Neuronal stem cell (in vitro differentiated cells): ENCODE data around the gene DHX58.

ENCODE experiments used
- DNase-seq: peaks from one replicate; pipeline ENCODE4 v3.0.0-alpha.2; 2013; ENCODE audit warnings: low spot score
- H2AFZ ChIP-seq: one replicate; pipeline ENCODE4 v1.6.1; 2013; ENCODE audit warnings: mild to moderate bottlenecking, low read length, inconsistent platforms
- H2AK5ac ChIP-seq: 2 replicates; pipeline ENCODE4 v1.6.1; 2013; ENCODE audit warnings: low read depth, mild to moderate bottlenecking, inconsistent platforms, low read length, moderate library complexity, mixed read lengths
- H2BK120ac ChIP-seq: 2 replicates; pipeline ENCODE4 v1.6.1; 2013; ENCODE audit warnings: low read depth, mild to moderate bottlenecking, inconsistent platforms, low read length, moderate library complexity, mixed read lengths
- H2BK12ac ChIP-seq: one replicate; pipeline ENCODE4 v1.6.1; 2013; ENCODE audit warnings: low read length, inconsistent platforms
- H2BK15ac ChIP-seq: 2 replicates; pipeline ENCODE4 v1.6.1; 2013; ENCODE audit warnings: mild to moderate bottlenecking, low read length, inconsistent platforms, mixed read lengths
- H2BK5ac ChIP-seq: one replicate; pipeline ENCODE4 v1.6.1; 2013; ENCODE audit warnings: inconsistent platforms, mild to moderate bottlenecking, low read length, moderate library complexity
- H3K14ac ChIP-seq: one replicate; pipeline ENCODE4 v1.6.1; 2013; ENCODE audit warnings: low read length, inconsistent platforms
- H3K18ac ChIP-seq: 2 replicates; pipeline ENCODE4 v1.6.1; 2013; ENCODE audit warnings: low read length, inconsistent platforms
- H3K23ac ChIP-seq: 2 replicates; pipeline ENCODE4 v1.6.1; 2013; ENCODE audit warnings: low read depth, mild to moderate bottlenecking, mixed read lengths, low read length, inconsistent platforms; ENCODE audit not compliant: poor library complexity
- H3K27ac ChIP-seq: replicated peaks from 3 replicates; pipeline ENCODE4 v1.5.1; 2013; ENCODE audit warnings: low read length, inconsistent platforms
- H3K27me3 ChIP-seq, 3 experiments: 2 replicates each; pipeline ENCODE4 v1.6.1; 2013; ENCODE audit warnings: low read length in 3 of 3, mild to moderate bottlenecking in 2 of 3, inconsistent platforms in 1 of 3, low read depth in 1 of 3, mixed read lengths in 1 of 3, moderate library complexity in 1 of 3; ENCODE audit not compliant: control insufficient read depth in 3 of 3, insufficient read depth in 3 of 3
- H3K36me3 ChIP-seq, 2 donors: replicated peaks in 1 of 2; 2 replicates each; pipeline ENCODE4 v1.6.1; 2013; ENCODE audit warnings: low read length in 2 of 2; ENCODE audit not compliant: control insufficient read depth in 2 of 2, insufficient read depth in 2 of 2
- H3K4ac ChIP-seq: 2 replicates; pipeline ENCODE4 v1.6.1; 2013; ENCODE audit warnings: inconsistent platforms, mild to moderate bottlenecking, low read length, moderate library complexity
- H3K4me1 ChIP-seq, 2 donors: 1 replicate in 1 of 2; 2 replicates in 1 of 2; pipeline ENCODE4 v1.6.1; 2013; ENCODE audit warnings: low read length in 2 of 2, low read depth in 1 of 2; ENCODE audit not compliant: control insufficient read depth in 2 of 2, insufficient read depth in 1 of 2
- H3K4me2 ChIP-seq: one replicate; pipeline ENCODE4 v1.6.1; 2013; ENCODE audit warnings: mild to moderate bottlenecking, low read length, inconsistent platforms; ENCODE audit not compliant: insufficient read depth, poor library complexity, severe bottlenecking
- H3K4me3 ChIP-seq, 2 donors: 2 replicates each; pipeline ENCODE4 v1.5.1; 2013; ENCODE audit warnings: low read length in 2 of 2, mild to moderate bottlenecking in 2 of 2, inconsistent platforms in 1 of 2, moderate library complexity in 1 of 2
- H3K79me1 ChIP-seq: one replicate; pipeline ENCODE4 v1.6.1; 2013; ENCODE audit warnings: low read depth, mild to moderate bottlenecking, inconsistent platforms, low read length, moderate library complexity
- H3K9ac ChIP-seq: one replicate; pipeline ENCODE4 v1.6.1; 2013; ENCODE audit warnings: mild to moderate bottlenecking, low read depth, low read length, inconsistent platforms; ENCODE audit not compliant: poor library complexity
- H3K9me3 ChIP-seq, 2 donors: replicated peaks in 1 of 2; 2 replicates each; pipeline versions ENCODE3 to v1.6.1; 2013; ENCODE audit warnings: low read length in 2 of 2, mild to moderate bottlenecking in 2 of 2, inconsistent platforms in 1 of 2, low read depth in 1 of 2, mixed read lengths in 1 of 2, moderate library complexity in 1 of 2; ENCODE audit not compliant: control insufficient read depth in 2 of 2, insufficient read depth in 1 of 2
- H4K8ac ChIP-seq: one replicate; pipeline ENCODE4 v1.6.1; 2013; ENCODE audit warnings: low read depth, mild to moderate bottlenecking, inconsistent platforms, low read length, moderate library complexity
- H4K91ac ChIP-seq: one replicate; pipeline ENCODE4 v1.6.1; 2013; ENCODE audit warnings: low read length, low read depth, mild to moderate bottlenecking, inconsistent platforms; ENCODE audit not compliant: poor library complexity
- WGBS, 2 donors: extraction: QIAGEN DNeasy Blood & Tissue Kit; methylation state at CpG; one replicate each; pipeline ENCODE4 v1.1.7; 2013; ENCODE audit warnings: missing lambda C conversion rate in 2 of 2, mixed read lengths in 1 of 2; ENCODE audit not compliant: insufficient read length in 2 of 2, insufficient replicate concordance in 1 of 2; ENCODE audit errors: extremely low coverage in 2 of 2; 5-methylcytosine and 5-hydroxymethylcytosine counted together

The DHX58 gene

DNA sequence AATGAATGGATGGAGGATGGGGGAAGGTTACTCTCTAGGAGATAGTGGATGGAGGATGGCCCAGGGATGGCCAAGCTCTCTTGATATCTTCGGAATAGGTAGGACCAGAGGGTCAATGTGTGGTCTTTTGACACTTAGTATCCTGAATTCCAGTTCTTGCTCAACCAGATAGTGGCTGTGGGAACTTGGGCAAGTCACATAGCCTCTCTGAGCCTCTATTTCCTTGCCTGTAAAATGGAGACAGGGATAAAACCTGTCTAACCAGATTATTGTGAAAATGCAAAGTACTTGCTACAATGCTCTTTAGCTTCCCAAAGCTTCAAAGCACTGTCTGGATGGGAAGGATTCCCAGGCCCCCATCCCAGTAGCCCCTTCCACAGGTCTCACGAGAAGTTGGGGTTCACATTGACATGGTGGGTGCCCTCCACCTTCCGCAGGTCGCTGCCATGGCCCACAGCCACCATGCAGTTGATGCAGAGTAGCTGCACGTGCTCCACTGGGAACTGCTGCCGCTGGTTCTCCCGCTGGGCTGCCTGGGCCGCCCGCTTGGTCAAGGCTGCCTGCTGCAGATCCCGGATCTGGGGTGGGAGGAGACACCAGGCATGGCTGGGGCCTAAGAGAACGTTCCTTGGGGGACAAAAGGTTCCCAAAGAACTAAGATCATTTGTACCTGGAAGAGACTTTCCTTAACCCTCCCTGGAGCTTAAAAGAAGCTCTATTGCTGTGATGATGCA lies 9.1 kb downstream of the DHX58 start:
- no peak overlapping the region for H2AK5ac ChIP-seq
- no peak overlapping the region for H3K4me3 ChIP-seq
- H2BK120ac ChIP-seq: no peak overlapping the region
- no peak overlapping the region for H3K4me2 ChIP-seq
- H3K18ac ChIP-seq: no peak overlapping the region
- no peak overlapping the region for H2BK12ac ChIP-seq
- H3K9ac ChIP-seq: peak overlapping the region; percentile 1
- no peak overlapping the region for H4K8ac ChIP-seq
- no peak overlapping the region for H2BK15ac ChIP-seq
- H2AFZ ChIP-seq: no peak overlapping the region
- no peak overlapping the region for H3K14ac ChIP-seq
- peaks cover 4 to 6% of the 10 kb centered on the region in 2 donors for H3K4me1 ChIP-seq
- no peak overlapping the region for H2BK5ac ChIP-seq
- no peaks in the 10 kb centered on the region for H3K36me3 ChIP-seq
- DNase-seq: no peak
- no peaks in the 10 kb centered on the region for H3K79me1 ChIP-seq
- H3K27ac ChIP-seq: no peak overlapping the region
- no peak overlapping the region for H3K23ac ChIP-seq
- peaks cover 0 to 66% (median 2%) of the 10 kb centered on the region in 3 experiments for H3K27me3 ChIP-seq
- no peaks in the 10 kb centered on the region for H3K9me3 ChIP-seq
- no peak overlapping the region for H4K91ac ChIP-seq
- no peak overlapping the region for H3K4ac ChIP-seq
- no CpG with 5 or more reads among the region's 11 CpGs for WGBS, 2 donors

GRCh38 chr17:42101513-42102292 lies 10.8 kb downstream of the DHX58 start:
- peak; percentile 68 for DNase-seq

GRCh38 chr17:42098730-42099399 lies 13.6 kb downstream of the DHX58 start:
- Histone ChIP-seq H4K91ac (no peak overlapping the region), H3K27ac (no peak overlapping the region), H3K79me1 (no peaks in the 10 kb centered on the region), H2BK5ac (no peak overlapping the region), H3K27me3 (peaks cover 5 to 78% (median 19%) of the 10 kb centered on the region in 3 experiments), H3K4me1 (peaks cover 6 to 15% of the 10 kb centered on the region in 2 donors), H2BK120ac (no peak overlapping the region), H2AFZ (no peak overlapping the region), H4K8ac (no peak overlapping the region), H2AK5ac (no peak overlapping the region), H3K4me3 (no peak overlapping the region), H2BK15ac (no peak overlapping the region), H3K9ac (peak overlapping the region; percentile 12), H2BK12ac (no peak overlapping the region), H3K36me3 (no peaks in the 10 kb centered on the region), H3K18ac (peak overlapping the region; percentile 39), H3K4ac (no peak overlapping the region), H3K9me3 (no peaks in the 10 kb centered on the region), H3K14ac (no peak overlapping the region), H3K4me2 (peak overlapping the region; percentile 75), H3K23ac (no peak overlapping the region)
- no CpG with 5 or more reads among the region's 14 CpGs for WGBS, 2 donors
- no peak for DNase-seq

More at GRCh38 chr17:42101513-42102292, 10.8 kb downstream of the DHX58 start:
- Histone ChIP-seq H2BK5ac (no peak overlapping the region), H3K79me1 (no peaks in the 10 kb centered on the region), H3K4me1 (peaks cover 5% of the 10 kb centered on the region in 2 donors), H3K4ac (no peak overlapping the region), H4K8ac (no peak overlapping the region), H3K9ac (no peak overlapping the region), H3K9me3 (no peaks in the 10 kb centered on the region), H3K18ac (no peak overlapping the region), H2BK12ac (no peak overlapping the region), H3K23ac (no peak overlapping the region), H4K91ac (no peak overlapping the region), H3K14ac (no peak overlapping the region), H2BK15ac (no peak overlapping the region), H3K4me2 (no peak overlapping the region), H3K27me3 (peaks cover 5 to 72% (median 16%) of the 10 kb centered on the region in 3 experiments), H3K4me3 (no peak overlapping the region), H2AFZ (peak overlapping the region; percentile 81), H3K27ac (no peak overlapping the region), H2BK120ac (no peak overlapping the region), H2AK5ac (no peak overlapping the region), H3K36me3 (no peaks in the 10 kb centered on the region)
- WGBS, 2 donors: no CpG with 5 or more reads among the region's 14 CpGs
